ENCODE measurements around the gene ERCC4.

Gene ERCC4

DNA sequence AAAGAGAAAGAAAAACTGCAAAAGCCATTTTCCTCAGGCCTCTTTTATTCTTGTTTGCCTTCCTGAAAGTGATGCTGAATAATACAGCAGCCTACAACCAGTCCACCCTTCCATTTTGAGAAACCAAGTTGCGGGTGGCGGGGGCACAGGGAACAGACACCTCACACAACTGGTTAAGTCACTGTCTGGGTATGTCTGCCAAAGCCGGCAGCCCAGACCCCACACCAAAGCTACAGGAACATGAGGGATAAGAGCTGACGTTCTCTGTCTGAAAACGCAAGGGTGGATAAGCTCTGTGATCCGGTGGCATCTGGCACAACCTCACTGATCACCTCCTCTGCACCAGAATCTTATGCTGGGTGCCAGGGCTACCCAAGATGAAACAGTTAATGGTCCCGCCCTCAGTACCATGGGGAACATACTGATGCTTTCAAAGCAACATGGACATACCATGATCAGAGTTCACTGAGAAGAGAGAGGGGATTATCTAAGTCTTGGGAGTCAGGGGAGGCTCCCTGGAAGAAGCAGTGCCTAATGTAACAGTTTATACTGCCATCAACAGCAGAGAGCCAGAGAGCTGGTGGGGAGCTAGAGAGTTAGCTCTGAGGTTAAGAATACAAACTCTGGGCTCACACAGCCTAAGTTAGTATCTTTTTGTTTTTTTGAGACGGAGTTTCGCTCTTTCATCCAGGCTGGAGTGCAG lies 53.5 kb downstream of the ERCC4 start:
- H3K36me3 ChIP-seq (ENCODE audit: insufficient read depth, low read length), result no peaks in the 10 kb centered on the region
- H3K9me3 ChIP-seq (ENCODE audit: low read length), result no peaks in the 10 kb centered on the region
- peaks cover 0 to 3% of the 10 kb centered on the region in 2 donors for H3K27me3 ChIP-seq (ENCODE audit: control insufficient read depth in 1 of 2, insufficient read depth in 2 of 2, low read length in 2 of 2)
- H3K27ac ChIP-seq (ENCODE audit: low read depth, low read length), result no peak overlapping the region
- H3K9ac ChIP-seq (ENCODE audit: low read length), result no peak overlapping the region
- H3K4me3 ChIP-seq (ENCODE audit: low read depth in 1 of 2, low read length in 2 of 2), result no peak overlapping the region
- no peaks in the 10 kb centered on the region for H3K4me1 ChIP-seq (ENCODE audit: insufficient read depth, low read length)

DNA sequence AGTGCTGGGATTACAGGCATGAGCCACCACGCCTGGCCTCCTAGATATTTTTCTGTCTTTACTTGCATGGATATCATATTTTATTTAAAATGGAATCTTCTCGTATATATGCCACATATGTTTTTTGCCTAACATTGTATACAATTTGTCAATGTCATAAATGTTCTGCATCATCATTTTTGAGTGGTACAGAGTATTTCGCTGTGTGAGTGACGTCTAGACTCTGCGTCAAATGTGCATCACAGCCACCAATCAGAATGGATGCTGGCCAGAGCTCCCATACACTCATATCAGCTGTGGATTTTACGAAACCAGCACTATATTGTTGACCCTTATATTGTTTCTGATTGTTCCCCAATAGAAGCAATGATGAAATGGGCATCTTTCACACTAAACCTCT lies 57.2 kb downstream of the ERCC4 start:
- Histone ChIP-seq H3K27ac (ENCODE audit: low read depth, low read length) (no peak overlapping the region), H3K4me3 (ENCODE audit: low read depth in 1 of 2, low read length in 2 of 2) (no peak overlapping the region), H3K9me3 (ENCODE audit: low read length) (no peaks in the 10 kb centered on the region), H3K9ac (ENCODE audit: low read length) (no peak overlapping the region), H3K36me3 (ENCODE audit: insufficient read depth, low read length) (no peaks in the 10 kb centered on the region), H3K4me1 (ENCODE audit: insufficient read depth, low read length) (no peaks in the 10 kb centered on the region), H3K27me3 (ENCODE audit: control insufficient read depth in 1 of 2, insufficient read depth in 2 of 2, low read length in 2 of 2) (no peaks in the 10 kb centered on the region)

DNA sequence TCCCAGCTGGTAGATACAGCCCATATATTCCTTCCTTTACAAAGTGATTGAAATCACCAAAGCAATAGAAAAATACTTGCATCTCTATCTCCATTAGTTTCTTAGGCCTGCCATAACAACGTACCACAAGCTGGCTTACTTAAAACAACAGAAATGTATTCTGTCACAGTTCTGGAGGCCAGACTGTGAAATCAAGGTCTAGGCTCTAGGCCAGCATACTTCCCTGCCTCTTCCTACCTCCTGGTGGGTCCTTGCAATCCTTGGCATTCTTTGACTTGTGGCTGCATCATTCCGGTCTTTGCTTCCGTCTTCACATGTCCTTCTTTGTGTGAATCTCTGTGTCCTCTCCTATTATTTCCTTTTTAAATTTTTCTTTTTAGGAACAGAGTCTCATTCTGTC lies 62.5 kb downstream of the ERCC4 start:
- Histone ChIP-seq H3K4me3 (ENCODE audit: low read depth in 1 of 2, low read length in 2 of 2) (no peak overlapping the region), H3K4me1 (ENCODE audit: insufficient read depth, low read length) (no peaks in the 10 kb centered on the region), H3K9ac (ENCODE audit: low read length) (no peak overlapping the region), H3K36me3 (ENCODE audit: insufficient read depth, low read length) (no peaks in the 10 kb centered on the region), H3K9me3 (ENCODE audit: low read length) (no peaks in the 10 kb centered on the region), H3K27ac (ENCODE audit: low read depth, low read length) (no peak overlapping the region), H3K27me3 (ENCODE audit: control insufficient read depth in 1 of 2, insufficient read depth in 2 of 2, low read length in 2 of 2) (no peaks in the 10 kb centered on the region)

DNA sequence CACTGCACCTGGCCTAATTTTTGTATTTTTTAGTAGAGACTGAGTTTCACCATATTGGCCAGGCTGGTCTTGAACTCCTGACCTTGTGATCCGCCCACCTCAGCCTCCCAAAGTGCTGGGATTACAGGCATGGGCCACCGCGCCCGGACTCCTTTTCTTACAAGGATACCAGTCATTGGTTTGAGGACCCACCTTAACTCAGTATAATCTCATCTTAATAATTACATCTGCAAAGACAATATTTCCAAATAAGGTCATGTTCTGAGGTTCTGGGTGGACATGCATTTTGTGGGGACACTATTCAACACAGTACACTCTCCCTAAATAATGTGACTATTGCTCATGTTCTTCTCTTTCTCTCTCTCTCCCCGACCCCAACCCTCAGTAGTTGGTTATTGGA lies 63.7 kb downstream of the ERCC4 start:
- Histone ChIP-seq H3K9me3 (ENCODE audit: low read length) (no peaks in the 10 kb centered on the region), H3K27ac (ENCODE audit: low read depth, low read length) (no peak overlapping the region), H3K4me1 (ENCODE audit: insufficient read depth, low read length) (no peaks in the 10 kb centered on the region), H3K4me3 (ENCODE audit: low read depth in 1 of 2, low read length in 2 of 2) (no peak overlapping the region), H3K9ac (ENCODE audit: low read length) (no peak overlapping the region), H3K27me3 (ENCODE audit: control insufficient read depth in 1 of 2, insufficient read depth in 2 of 2, low read length in 2 of 2) (no peaks in the 10 kb centered on the region), H3K36me3 (ENCODE audit: insufficient read depth, low read length) (no peaks in the 10 kb centered on the region)

DNA sequence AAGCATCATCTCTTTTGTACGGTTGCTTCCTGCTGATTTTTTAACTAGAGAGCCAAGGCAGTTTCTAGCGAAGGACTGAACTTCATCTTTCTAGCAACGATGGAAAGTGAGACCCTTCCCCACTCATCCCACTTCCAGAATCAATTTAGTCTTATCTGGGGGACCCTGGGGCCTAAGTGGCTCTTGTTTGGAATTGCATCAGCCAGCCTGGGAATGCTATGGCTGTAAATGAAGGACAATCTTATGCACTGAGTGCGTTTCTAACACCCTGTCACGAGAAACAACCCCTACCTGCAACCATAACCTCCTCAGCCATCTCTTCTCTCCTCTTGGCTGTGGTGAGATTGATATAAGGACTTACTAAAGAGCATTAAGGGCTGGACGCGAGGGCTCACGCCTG lies 64.8 kb downstream of the ERCC4 start:
- Histone ChIP-seq H3K9me3 (ENCODE audit: low read length) (no peaks in the 10 kb centered on the region), H3K27me3 (ENCODE audit: control insufficient read depth in 1 of 2, insufficient read depth in 2 of 2, low read length in 2 of 2) (no peaks in the 10 kb centered on the region), H3K9ac (ENCODE audit: low read length) (no peak overlapping the region), H3K36me3 (ENCODE audit: insufficient read depth, low read length) (no peaks in the 10 kb centered on the region), H3K4me1 (ENCODE audit: insufficient read depth, low read length) (no peaks in the 10 kb centered on the region), H3K27ac (ENCODE audit: low read depth, low read length) (no peak overlapping the region), H3K4me3 (ENCODE audit: low read depth in 1 of 2, low read length in 2 of 2) (no peak overlapping the region)

DNA sequence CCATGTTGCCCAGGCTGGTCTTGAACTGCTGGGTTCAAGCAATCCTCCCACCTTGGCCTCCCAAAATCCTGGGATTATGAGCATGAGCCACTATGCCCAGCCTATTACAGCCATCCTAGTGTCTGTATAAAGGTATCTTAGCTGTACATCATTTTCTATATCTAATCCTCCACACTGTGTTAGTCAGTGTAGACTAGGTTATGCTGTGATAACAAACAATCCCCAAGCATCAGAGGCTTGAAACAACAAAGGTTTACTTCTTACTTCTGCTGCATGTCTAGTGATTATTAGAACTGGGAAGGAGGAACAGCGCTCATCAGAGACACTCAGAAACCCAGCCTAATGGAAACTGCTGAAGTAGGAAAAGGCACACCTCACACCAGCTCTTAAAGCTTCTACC lies 68.1 kb downstream of the ERCC4 start:
- Histone ChIP-seq H3K4me3 (ENCODE audit: low read depth in 1 of 2, low read length in 2 of 2) (no peak overlapping the region), H3K9ac (ENCODE audit: low read length) (no peak overlapping the region), H3K27ac (ENCODE audit: low read depth, low read length) (no peak overlapping the region), H3K9me3 (ENCODE audit: low read length) (no peaks in the 10 kb centered on the region), H3K4me1 (ENCODE audit: insufficient read depth, low read length) (no peaks in the 10 kb centered on the region), H3K27me3 (ENCODE audit: control insufficient read depth in 1 of 2, insufficient read depth in 2 of 2, low read length in 2 of 2) (no peaks in the 10 kb centered on the region), H3K36me3 (ENCODE audit: insufficient read depth, low read length) (no peaks in the 10 kb centered on the region)

DNA sequence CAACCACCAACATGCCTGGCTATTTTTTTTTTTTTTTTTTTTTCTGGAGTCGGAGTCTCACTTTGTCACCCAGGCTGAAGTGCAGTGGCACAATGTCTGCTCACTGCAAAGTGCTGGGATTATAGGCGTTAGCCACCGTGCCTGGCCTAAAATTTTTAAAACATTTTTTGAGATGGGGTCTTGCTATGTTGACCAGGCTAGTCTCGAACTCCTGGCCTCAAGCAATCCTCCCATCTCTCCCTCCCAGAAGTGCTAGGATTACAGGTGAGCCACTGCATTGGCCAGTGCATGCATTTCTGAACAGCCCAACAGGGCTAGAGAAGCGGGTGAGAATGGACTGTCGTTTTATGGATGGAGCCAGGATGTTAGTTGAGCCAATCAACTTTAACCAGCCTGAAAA lies 72.4 kb downstream of the ERCC4 start:
- no peak overlapping the region for H3K27ac ChIP-seq (ENCODE audit: low read depth, low read length)
- H3K4me1 ChIP-seq (ENCODE audit: insufficient read depth, low read length), result no peaks in the 10 kb centered on the region
- no peaks in the 10 kb centered on the region for H3K27me3 ChIP-seq (ENCODE audit: control insufficient read depth in 1 of 2, insufficient read depth in 2 of 2, low read length in 2 of 2)
- no peaks in the 10 kb centered on the region for H3K9me3 ChIP-seq (ENCODE audit: low read length)
- no peak overlapping the region for H3K9ac ChIP-seq (ENCODE audit: low read length)
- no peak overlapping the region for H3K4me3 ChIP-seq (ENCODE audit: low read depth in 1 of 2, low read length in 2 of 2)
- no peaks in the 10 kb centered on the region for H3K36me3 ChIP-seq (ENCODE audit: insufficient read depth, low read length)

DNA sequence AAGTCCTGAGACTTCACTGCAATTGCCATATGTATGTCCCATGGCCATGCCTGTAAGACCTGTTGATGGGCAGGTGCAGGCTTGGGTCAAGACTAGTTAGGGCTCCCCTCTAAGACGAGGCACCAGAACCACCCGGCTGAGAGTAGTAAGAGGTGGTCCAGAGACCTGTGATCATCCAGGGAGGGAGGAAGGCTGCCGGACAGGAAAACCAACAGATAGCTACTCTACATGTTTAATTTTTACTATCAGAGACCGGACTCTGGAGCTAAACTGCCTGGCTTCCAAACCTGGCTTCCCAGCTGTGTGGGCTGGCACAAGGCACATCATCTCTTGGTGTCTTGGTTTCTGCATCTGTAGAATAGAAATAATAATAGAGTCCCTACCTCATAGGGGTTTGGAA lies 73.0 kb downstream of the ERCC4 start:
- H3K27me3 ChIP-seq (ENCODE audit: control insufficient read depth in 1 of 2, insufficient read depth in 2 of 2, low read length in 2 of 2), result no peaks in the 10 kb centered on the region
- H3K9me3 ChIP-seq (ENCODE audit: low read length), result no peaks in the 10 kb centered on the region
- H3K4me3 ChIP-seq (ENCODE audit: low read depth in 1 of 2, low read length in 2 of 2), result no peak overlapping the region
- no peak overlapping the region for H3K27ac ChIP-seq (ENCODE audit: low read depth, low read length)
- H3K36me3 ChIP-seq (ENCODE audit: insufficient read depth, low read length), result no peaks in the 10 kb centered on the region
- no peaks in the 10 kb centered on the region for H3K4me1 ChIP-seq (ENCODE audit: insufficient read depth, low read length)
- H3K9ac ChIP-seq (ENCODE audit: low read length), result no peak overlapping the region

DNA sequence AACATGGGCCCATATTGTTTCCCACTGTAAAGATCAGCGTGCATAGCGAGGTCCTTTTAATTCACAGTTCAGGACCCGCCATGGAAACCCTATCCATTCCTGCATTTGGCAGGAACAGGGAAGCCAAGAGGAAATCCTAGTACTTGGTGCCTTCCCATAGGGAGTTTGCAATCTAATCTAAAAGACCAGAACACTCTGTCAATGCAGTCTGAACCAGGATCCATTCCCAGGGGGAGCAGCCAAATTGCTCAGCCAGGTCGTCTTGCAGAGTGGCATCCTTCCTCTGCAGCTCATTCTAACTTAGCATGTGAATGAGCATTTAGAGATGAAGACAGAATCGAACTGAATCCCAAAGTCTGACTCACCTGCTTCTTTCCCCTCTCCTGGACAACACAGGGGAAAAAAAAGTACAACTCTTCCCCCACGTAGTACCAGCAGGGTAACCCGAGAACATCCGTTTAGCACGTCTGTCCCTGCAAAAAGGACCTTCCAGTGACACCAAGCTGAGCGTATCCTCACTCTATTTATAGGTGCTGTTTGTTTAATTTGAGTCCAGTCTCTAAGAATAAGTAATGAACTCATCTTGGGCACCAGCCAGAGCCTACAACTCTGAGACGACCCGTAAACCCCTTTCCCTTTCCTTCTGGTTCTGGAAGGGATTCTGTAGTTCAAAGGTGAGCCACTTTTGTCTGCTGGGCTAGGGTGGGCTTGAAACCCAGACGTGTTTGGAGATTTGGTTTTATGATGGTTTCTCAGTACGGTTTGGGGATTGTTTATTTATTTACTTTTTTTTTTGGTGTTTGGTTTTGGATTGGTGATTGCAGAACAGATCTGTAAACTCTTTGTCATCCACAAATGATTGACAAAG lies 74.5 kb downstream of the ERCC4 start:
- no peak overlapping the region for H3K9ac ChIP-seq (ENCODE audit: low read length)

DNA sequence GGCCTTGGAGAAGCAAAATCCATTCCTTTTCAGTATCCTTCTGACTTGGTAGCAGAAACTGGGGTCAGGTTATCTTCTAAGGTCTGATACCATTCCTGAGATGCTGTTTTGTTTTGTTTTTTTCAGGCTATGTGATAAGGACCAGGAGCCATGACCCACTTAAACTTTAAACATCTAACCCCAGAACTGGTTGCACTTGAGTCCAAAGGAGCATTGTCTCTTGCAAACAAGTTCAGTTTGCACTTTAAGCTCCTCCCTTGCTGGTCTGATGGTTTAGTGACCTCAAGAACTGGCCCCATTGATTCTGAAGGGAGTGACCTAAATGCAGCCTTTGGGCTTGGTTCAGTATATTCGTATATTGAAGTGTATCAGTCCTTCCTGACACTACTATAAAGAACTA lies 75.2 kb downstream of the ERCC4 start:
- Histone ChIP-seq H3K4me1 (ENCODE audit: insufficient read depth, low read length) (no peaks in the 10 kb centered on the region), H3K27ac (ENCODE audit: low read depth, low read length) (no peak overlapping the region), H3K9ac (ENCODE audit: low read length) (no peak overlapping the region), H3K36me3 (ENCODE audit: insufficient read depth, low read length) (no peaks in the 10 kb centered on the region), H3K27me3 (ENCODE audit: control insufficient read depth in 1 of 2, insufficient read depth in 2 of 2, low read length in 2 of 2) (no peaks in the 10 kb centered on the region), H3K4me3 (ENCODE audit: low read depth in 1 of 2, low read length in 2 of 2) (no peak overlapping the region), H3K9me3 (ENCODE audit: low read length) (no peaks in the 10 kb centered on the region)

More for the DNA sequence above, 74.5 kb downstream of the ERCC4 start:
- Histone ChIP-seq H3K4me1 (ENCODE audit: insufficient read depth, low read length) (no peaks in the 10 kb centered on the region), H3K27ac (ENCODE audit: low read depth, low read length) (no peak overlapping the region), H3K4me3 (ENCODE audit: low read depth in 1 of 2, low read length in 2 of 2) (no peak overlapping the region), H3K36me3 (ENCODE audit: insufficient read depth, low read length) (no peaks in the 10 kb centered on the region), H3K27me3 (ENCODE audit: control insufficient read depth in 1 of 2, insufficient read depth in 2 of 2, low read length in 2 of 2) (no peaks in the 10 kb centered on the region), H3K9me3 (ENCODE audit: low read length) (no peaks in the 10 kb centered on the region)

DNA sequence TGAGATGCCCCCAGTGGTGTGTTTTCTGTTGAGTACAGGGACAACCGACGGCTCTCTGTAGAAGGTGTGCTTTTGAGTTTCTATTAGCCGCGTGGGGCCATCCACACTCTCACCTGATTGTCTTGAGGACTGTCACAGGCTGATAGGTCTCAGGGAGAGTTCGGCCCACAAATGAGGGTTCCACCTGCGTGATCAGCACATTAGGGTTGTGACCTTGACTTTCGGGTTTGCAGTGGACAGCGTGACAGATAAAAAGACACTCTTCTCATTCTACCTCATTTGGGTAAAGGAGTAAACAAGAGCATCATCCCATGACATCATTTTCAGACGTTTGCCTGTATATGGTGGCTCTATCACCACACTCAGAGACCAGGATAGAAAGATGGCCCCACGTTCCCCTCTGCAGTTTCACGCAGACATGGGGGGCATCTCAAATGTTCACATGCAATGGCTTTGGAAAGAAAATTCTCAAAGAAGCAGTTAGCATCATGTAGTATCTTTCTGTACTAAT lies 76.9 kb downstream of the ERCC4 start:
- Histone ChIP-seq H3K4me3 (ENCODE audit: low read depth in 1 of 2, low read length in 2 of 2) (no peak overlapping the region), H3K36me3 (ENCODE audit: insufficient read depth, low read length) (no peaks in the 10 kb centered on the region), H3K9me3 (ENCODE audit: low read length) (no peaks in the 10 kb centered on the region), H3K9ac (ENCODE audit: low read length) (no peak overlapping the region), H3K27me3 (ENCODE audit: control insufficient read depth in 1 of 2, insufficient read depth in 2 of 2, low read length in 2 of 2) (no peaks in the 10 kb centered on the region), H3K27ac (ENCODE audit: low read depth, low read length) (no peak overlapping the region), H3K4me1 (ENCODE audit: insufficient read depth, low read length) (no peaks in the 10 kb centered on the region)

Measured in muscle layer of colon (tissue), 2 donors.